Bronchial epithelial cell (primary cell): Measurements from ENCODE around the gene RAI14. TPM values are rescaled to one million over a fixed set of nuclear protein-coding genes. Genes with fewer than 3 reads are reported as not detected.

Source experiments
- DNase-seq: peaks from one replicate; pipeline ENCODE4 v3.0.0-alpha.2; 2010; ENCODE audit warnings: low read depth
- FAIRE-seq: peaks from 2 replicates; lab custom pipeline; 2011; peaks lifted over from hg19 to GRCh38; lab: Jason Lieb, UNC
- H3K27me3 ChIP-seq: 2 replicates; pipeline ENCODE4 v1.5.1; 2011; ENCODE audit warnings: low read length; ENCODE audit not compliant: control insufficient read depth, insufficient read depth
- H3K36me3 ChIP-seq: 2 replicates; pipeline ENCODE4 v1.5.1; 2011; ENCODE audit warnings: low read length; ENCODE audit not compliant: control insufficient read depth, insufficient read depth
- H3K4me3 ChIP-seq: 2 replicates; pipeline ENCODE4 v1.5.1; 2011; ENCODE audit warnings: mild to moderate bottlenecking, low read depth, low read length, control low read depth
- total RNA-seq: library from RNA; depleted of rRNA; stranded (reverse); fragments of >200 nt; gene quantifications from 2 replicates; pipeline ENCODE4 v1.2.1, GENCODE V29; 2014
- TF ChIP-seq, protein P1 (sequence below): IDR thresholded peaks from 2 replicates; pipeline ENCODE4 v1.5.1; 2011; ENCODE audit warnings: mild to moderate bottlenecking, moderate library complexity, low read length, control low read depth, inconsistent platforms; ENCODE audit not compliant: insufficient read depth, severe bottlenecking

The RAI14 gene
- total RNA-seq, 1 donor from 2014 or later, result 60.0 TPM

DNA sequence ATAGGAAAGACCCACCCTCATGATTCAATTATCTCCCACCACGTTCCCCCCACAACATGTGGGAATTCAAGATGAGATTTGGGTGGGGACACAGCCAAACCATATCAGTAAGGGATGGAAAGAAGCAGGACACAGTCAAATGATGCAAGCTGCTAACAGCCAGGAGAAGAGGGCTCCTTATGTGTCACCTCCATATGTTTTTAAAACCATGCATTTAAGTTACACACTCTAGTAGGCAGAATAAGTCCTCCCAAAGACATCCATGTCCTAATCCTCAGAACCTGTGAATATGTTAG, 178.6 kb downstream of the RAI14 start:
- FAIRE-seq (no peak), DNase-seq (no peak)
- no peak overlapping the region for H3K4me3 ChIP-seq
- peaks cover 4% of the 10 kb centered on the region for H3K36me3 ChIP-seq
- TF ChIP-seq, protein P1, sequence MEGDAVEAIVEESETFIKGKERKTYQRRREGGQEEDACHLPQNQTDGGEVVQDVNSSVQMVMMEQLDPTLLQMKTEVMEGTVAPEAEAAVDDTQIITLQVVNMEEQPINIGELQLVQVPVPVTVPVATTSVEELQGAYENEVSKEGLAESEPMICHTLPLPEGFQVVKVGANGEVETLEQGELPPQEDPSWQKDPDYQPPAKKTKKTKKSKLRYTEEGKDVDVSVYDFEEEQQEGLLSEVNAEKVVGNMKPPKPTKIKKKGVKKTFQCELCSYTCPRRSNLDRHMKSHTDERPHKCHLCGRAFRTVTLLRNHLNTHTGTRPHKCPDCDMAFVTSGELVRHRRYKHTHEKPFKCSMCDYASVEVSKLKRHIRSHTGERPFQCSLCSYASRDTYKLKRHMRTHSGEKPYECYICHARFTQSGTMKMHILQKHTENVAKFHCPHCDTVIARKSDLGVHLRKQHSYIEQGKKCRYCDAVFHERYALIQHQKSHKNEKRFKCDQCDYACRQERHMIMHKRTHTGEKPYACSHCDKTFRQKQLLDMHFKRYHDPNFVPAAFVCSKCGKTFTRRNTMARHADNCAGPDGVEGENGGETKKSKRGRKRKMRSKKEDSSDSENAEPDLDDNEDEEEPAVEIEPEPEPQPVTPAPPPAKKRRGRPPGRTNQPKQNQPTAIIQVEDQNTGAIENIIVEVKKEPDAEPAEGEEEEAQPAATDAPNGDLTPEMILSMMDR, result no peak
- no peaks in the 10 kb centered on the region for H3K27me3 ChIP-seq

DNA sequence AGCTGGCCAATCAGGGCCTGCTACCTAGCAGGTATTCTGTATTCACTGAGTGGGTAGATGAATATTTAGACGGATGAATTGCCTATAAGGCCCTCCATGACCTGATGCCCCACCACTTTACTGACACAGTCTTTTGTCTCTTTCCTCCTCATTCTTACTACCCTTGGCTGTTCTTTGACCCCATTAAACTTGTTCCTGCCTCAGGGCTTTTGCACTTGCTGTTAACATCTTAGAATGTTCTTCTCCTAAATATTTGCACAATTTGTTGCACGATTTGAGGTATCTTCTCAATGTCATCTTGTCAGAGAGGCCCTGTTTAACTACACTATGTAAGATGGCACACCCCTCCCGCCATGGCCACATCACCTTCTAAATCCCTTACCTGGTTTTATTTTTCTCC, 179.5 kb downstream of the RAI14 start:
- no peaks in the 10 kb centered on the region for H3K27me3 ChIP-seq
- no peak for DNase-seq
- FAIRE-seq, result no peak
- TF ChIP-seq, protein P1, result no peak
- H3K36me3 ChIP-seq, result peaks cover 2% of the 10 kb centered on the region
- no peak overlapping the region for H3K4me3 ChIP-seq

DNA sequence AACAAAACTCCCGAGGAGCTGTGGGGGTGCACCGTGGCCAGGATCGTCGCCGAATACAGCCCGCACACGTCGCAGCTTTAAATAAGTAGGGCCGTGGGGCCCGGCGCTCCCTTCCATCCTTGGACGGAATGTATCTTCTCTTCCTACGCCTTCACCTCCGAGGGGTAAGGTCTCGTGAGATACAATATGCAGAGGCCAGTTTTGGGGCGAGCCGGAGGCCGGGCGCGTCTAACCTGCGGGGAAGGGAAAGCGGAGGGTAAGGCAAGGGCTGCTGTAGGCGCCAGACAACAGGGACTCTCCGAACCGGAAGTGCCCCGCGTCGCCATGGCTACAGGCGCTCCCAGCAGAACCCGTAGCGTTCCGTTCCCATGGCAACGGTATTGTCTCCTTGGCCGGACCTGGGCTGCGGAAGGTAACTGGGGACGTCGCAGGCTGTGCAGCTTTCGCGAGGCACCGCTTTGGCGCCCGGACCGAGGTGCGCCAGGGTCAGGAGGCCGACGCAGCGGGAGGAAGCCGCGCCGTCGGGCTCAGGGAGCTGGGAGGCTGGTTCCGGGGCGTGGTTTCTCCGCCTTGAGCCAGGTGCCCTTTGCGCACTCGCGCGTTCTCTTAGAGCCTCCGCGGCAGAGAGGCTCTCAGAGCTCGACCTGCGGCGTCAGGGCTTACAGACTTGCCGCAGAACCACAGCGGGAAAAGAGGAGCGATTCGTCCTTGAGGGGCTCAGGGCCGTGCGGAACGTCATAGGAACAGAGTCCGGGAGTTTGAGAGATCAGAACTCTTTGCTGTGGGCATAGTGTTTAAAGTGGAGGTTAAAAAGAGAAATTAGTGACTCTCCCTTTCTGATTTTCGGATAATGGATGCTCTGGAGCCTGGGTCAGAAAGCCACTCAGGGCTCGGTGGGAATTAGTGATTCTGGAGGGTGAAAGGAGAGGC, 182.9 kb downstream of the RAI14 start, which contains the start of gene TTC23L:
TSS of gene TTC23L (plus strand) at position 380 of the 930 bp plus-strand sequence. CDS start 1,508 bp downstream, outside the sequence.
- Histone ChIP-seq H3K27me3 (no peaks in the 10 kb centered on the region), H3K36me3 (no peaks in the 10 kb centered on the region), H3K4me3 (peak within 1 kb of the TSS; percentile 62)
- FAIRE-seq (no peak), DNase-seq (peak; percentile 76)
- TF ChIP-seq, protein P1, result no peak

DNA sequence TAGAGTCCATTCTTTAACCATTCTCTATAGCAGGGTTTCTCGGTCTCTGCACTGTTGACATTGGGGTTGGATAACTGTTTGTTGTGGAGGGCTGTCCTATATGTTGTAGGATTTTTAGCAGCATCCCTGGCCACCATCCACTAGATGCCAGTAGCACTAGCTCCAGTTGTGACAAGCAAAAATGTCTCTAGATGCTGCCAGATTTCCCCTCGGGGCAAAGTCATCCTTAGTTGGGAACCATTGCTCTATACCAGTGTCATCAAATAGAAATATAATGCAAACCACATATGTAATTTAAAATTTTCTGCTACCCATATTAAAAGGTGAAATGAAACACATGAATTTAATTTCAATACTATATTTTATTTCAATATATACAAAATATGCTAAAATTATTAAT, 185.7 kb downstream of the RAI14 start:
- no peaks in the 10 kb centered on the region for H3K27me3 ChIP-seq
- no peaks in the 10 kb centered on the region for H3K36me3 ChIP-seq
- FAIRE-seq (no peak), DNase-seq (no peak)
- TF ChIP-seq, protein P1, result no peak
- no peak overlapping the region for H3K4me3 ChIP-seq

DNA sequence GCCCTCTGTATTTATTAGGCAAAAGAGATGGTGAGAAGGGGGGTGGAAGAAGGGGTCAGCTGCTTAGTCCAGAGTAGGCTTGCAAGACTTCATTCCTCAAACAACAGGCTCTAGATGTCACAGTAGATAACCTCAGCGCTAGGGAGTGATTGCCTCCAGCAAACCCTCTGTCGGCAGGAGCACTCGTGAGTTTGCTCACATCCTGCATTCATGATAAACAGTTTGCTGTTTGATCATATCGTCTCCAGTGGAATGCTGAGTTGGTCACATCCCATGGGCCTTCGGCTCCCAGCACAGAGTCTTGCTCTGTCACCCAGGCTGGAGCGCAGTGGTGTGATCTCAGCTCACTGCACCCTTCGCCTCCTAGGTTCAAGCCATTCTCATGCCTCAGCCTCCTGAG, 186.4 kb downstream of the RAI14 start:
- Histone ChIP-seq H3K27me3 (no peaks in the 10 kb centered on the region), H3K4me3 (no peak overlapping the region), H3K36me3 (no peaks in the 10 kb centered on the region)
- TF ChIP-seq, protein P1, result no peak
- no peak for DNase-seq
- FAIRE-seq, result no peak
